ENCODE results near the gene HASPIN.

The HASPIN gene

DNA sequence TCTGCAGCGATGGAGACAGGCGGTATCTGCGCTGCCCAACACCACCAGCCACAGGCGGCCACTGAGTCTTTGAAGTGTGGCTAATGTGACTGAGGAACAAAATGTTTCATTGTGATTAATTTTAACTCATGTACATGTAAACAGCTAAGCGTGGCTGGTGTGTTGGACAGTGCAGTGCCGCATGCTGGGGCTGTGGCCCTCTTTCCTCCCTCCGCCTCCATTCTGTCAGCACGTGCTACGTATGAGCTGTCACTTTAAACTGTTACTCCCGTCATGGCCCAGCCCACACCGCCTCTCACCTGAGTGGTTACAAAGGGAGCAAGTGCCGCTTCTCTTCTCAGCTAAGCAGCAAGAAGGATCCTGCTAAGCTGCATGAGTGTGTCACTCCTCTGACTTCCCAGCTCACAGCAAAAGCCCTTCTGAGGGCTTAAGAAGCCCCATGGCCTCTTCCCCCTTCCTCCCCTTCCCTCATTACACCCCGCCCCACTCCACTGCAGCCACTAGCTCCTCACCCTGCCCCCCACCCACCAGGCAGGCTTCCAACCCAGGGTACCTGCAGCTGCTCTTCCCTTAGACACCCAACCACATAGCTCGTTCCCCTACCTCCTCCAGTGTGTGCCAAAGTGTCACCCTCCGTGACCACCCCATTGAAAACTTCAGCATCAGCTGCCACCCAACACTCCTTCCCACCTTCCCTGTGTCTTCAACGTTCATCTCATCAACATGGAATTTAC, 15.0 kb downstream of the HASPIN start:
- no peak for DNase-seq (ENCODE audit: low read depth)

GRCh38 chr17:3739422-3740124, 15.9 kb downstream of the HASPIN start:
- no peak for DNase-seq (ENCODE audit: low read depth)

- no peak for DNase-seq (ENCODE audit: low read depth)
Measured at GRCh38 chr17:3740611-3741073, 16.9 kb downstream of the HASPIN start.

- DNase-seq (ENCODE audit: low read depth) = no peak
Measured at GRCh38 chr17:3744014-3744413, 20.3 kb downstream of the HASPIN start.

- no peak for DNase-seq (ENCODE audit: low read depth)
Measured at GRCh38 chr17:3745071-3745470, 21.4 kb downstream of the HASPIN start.

DNA sequence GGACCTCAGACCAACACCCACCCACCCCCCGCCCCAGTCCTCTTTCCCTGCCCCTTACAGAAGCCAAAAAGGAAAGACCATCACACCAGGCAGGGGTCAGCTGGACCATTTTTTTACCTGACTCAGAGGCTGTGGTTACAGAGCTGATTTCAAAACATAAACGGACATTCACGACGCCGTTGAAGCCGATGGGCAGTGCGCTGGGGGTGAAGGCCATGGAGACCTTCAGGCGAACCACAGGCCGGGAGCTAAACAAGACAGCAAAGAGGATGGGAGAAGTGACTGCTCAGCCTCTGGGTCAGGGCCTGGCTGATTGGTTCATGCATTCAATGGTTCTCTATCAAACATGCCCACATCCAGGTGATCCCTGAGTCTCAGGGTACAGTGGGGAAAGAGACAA, 24.1 kb downstream of the HASPIN start:
- no peak for DNase-seq (ENCODE audit: low read depth)

- no peak for DNase-seq (ENCODE audit: low read depth)
Measured at GRCh38 chr17:3748576-3748975, 24.9 kb downstream of the HASPIN start.

DNA sequence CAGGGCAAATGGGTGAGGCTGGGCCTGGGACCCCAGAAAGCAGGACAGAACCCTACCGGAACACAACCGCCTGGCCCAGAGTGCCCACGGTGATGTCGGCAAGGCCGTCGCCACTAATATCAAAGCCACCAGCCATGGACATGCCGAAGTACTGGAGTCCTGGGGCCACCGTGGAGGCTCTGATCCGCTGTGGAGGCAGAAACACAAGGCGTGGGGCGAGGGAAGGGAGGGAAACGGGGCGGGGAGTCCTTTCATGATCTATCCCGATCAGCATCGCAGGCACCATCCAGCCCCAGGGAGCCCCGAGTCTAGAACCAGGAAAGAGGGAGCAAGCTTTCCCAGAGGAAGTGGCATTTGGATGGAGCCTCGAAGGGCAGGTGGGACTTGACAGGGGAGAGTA, 26.6 kb downstream of the HASPIN start:
- no peak for DNase-seq (ENCODE audit: low read depth)

GRCh38 chr17:3750926-3751325, 27.2 kb downstream of the HASPIN start:
- DNase-seq (ENCODE audit: low read depth) = no peak

- DNase-seq (ENCODE audit: low read depth) = no peak
Measured at GRCh38 chr17:3751836-3752235, 28.1 kb downstream of the HASPIN start.

DNA sequence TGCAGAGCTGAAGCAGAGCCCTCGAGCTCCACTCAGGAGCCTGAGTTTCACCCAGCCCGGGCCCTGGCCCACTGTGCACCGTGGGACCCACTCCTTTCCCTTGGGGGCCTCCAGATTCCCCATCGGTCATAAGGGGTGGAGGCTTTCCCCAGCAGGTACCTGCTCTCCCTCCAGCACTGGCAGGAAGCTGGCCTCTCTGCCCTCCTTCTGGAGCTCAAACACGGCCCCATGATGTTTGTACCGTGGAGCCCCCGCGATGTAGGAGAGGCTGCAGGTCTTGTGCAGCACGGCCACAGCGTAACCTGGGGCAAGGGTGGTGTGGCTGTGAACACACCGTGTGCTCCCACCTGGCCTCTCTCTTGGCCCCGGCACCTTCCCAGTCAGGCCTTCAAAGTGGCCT, 29.9 kb downstream of the HASPIN start:
- DNase-seq (ENCODE audit: low read depth) = no peak

DNA sequence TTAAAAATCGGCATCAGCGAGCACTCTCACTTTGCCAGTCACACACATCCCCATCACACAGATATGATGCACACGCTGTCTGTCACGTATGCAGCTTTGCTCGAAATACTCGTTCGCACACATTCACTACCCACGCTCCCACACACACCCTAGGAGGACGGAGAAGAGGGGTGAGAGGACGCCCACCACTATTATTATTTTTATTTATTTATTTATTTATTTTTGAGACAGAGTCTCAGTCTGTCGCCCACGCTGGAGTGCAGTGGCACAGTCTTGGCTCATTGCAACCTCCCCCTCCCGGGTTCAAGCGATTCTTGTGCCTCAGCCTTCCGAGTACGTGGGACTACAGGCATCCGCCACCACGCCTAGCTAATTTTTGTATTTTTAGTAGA, 30.4 kb downstream of the HASPIN start:
- DNase-seq (ENCODE audit: low read depth) = no peak

- no peak for DNase-seq (ENCODE audit: low read depth)
Measured at GRCh38 chr17:3754458-3755334, 31.0 kb downstream of the HASPIN start.

DNA sequence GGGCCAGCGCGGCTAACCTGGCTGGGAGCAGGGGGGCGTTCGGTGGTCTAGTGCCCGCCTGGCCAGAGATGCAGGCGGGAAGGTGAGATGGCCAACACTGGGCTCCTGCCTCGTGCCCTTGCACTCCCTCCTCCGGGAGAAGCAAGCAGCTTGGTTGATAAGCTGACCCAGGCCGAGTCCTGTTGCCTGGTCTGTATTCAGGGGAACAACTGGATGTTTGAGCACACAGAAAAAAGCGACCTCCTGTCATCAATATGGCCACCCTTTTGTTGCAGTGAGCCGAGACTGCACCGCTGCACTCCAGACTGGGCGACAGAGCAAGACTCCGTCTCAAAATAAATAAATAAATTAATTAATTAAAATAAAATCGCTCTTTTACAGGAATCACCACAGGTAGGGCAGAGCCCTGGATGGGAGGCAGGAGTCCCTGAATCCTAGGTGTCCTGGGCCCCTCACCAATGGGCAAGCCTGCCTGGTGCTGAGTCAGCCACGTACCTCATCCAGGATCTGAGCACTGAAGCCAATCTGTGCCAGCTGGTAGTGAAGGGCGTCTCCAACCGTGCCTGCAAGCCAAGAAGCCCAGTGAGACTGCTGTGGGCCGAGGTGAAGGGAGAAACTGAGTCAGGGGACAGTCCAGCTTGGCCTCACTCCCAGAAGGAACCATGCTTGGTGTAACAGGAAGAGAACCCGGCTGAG, 31.8 kb downstream of the HASPIN start:
- no peak for DNase-seq (ENCODE audit: low read depth)

DNA sequence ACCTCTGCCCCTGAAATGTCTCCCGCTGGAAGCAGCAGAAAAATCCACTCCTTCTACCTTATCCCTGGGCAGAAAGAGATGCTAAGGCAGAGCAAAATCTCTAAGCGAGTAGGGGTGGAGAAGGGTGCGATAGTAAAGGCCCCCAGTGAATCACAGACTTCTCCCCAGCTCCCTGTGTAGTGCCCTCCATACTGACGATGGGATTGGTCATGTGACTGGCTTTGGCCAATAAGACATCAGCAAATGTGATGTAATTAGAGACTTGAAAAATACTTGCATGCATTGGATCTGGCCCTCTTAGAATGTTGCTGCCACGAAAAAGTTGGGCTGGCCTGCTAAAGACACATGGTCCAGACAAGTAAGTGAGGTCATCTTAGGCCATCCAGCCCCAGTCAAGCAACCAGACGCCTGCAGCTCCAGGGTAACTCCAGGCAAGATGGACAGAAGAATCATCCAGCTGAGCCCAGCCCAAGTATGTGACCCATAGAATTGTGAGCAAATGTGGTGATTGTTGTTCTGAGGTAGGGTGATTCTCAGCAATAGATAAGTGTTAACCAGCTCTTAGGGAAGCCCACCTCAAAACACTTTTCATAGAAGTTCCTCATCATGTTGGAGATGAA, 36.0 kb downstream of the HASPIN start:
- DNase-seq (ENCODE audit: low read depth) = no peak

GRCh38 chr17:3761036-3761917, 37.6 kb downstream of the HASPIN start:
- DNase-seq (ENCODE audit: low read depth) = no peak

GRCh38 chr17:3761918-3762380, 38.2 kb downstream of the HASPIN start:
- DNase-seq (ENCODE audit: low read depth) = no peak

GRCh38 chr17:3762922-3763776, 39.4 kb downstream of the HASPIN start:
- no peak for DNase-seq (ENCODE audit: low read depth)

DNA sequence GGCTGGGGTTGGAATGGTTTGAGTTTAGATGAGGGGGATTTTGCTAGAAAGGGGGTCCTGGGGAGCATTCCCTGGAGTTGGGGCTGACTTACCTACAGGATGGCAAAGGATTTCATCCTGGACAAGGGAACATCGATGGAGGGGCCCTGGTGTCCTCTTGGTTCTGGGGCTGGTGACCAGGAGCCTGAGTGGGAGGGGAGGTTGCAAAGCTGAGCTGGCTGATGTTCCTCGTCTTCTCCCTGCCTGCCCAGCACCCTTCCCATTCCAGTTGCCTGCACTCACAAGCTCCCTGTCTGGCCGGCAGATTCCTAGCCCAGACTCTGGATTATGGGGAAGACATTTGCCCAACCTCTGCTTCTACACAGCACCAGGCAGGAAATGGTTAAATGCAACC, 40.1 kb downstream of the HASPIN start:
- DNase-seq (ENCODE audit: low read depth) = no peak

DNA sequence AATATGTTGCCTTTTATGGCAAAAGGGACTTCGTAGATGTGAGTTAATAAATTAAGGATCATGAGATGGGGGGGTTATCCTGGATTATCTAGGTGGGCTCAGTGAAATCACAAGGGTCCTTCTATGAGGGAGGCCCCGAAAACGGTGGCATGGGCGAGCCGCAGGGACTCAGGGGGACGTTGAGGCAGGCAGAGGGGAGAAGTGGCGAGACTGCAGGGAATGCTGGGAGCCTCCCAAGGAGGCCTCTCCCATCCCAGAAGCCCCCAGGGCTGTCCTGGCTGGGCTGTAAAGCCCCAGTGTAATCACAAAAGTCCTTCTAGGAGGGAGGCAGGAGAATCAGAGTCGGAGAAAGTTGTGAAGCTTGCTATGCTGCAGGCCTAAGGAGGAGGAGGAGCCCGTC, 42.3 kb downstream of the HASPIN start:
- no peak for DNase-seq (ENCODE audit: low read depth)

All from CMK (cell line).